CD4-positive, alpha-beta T cell treated with Interleukin-17A for 4 hours (primary cell): Measurements from ENCODE around the gene ATP8B4.

Source experiments
- DNase-seq: peaks from one replicate; pipeline ENCODE4 v3.0.0-alpha.2; 2020; ENCODE audit warnings: mixed read lengths

ATP8B4 gene

DNA sequence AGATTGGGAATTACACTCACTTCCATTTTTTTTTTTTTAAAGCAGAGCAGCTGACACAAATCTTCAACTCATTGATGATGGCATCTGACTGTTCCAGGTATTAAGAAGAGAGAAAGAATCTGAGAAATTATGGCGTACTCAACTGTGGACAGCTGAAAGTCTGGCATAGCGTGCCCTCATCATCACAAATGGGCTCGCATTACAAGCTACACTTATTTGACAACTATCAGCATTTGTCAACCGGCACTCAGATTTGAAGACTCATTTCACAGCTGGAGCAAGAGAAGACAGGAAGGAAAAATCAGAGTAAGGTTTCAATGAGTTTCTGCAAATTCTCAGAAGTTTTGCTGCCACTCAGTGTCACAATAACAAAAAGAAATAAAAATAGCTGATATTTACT, 235.9 kb downstream of the ATP8B4 start:
- DNase-seq, result no peak

DNA sequence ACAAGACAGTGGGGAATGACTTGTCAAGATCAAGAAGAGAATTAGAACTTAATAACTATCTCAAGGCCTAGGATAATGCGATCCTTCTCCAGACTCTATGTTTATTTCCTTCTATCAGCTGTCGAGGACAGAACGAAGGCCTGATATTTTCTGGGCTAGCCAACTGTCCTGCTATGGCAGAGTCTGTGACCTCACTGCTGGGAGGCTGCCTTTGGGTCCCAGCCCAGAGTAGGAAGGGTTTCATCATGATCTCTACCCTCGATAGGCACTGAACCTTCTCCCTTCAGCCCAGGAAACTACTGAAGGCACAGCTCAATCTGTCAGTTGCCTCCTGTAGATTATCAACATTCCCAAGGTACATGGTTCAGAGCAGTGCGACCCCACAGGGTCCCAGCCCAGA, 237.2 kb downstream of the ATP8B4 start:
- DNase-seq, result no peak

DNA sequence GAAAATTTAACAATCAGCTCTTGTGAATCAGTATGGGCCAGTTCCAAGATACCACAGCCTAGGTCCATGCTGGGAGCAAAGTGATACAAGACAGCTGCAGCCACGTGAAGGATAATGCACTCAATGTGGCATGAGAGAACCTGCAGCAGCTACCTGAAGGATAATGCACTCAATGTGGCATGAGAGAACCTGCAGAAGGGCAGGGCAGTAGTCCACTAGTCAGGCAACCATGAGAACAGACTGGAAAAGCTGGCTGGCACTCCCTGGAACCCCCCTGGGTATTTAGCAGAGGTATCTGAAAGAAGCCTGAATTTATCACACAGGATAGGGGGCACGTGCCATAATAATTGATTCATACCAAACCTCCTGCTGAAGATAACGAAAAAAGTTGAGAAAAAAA, 237.6 kb downstream of the ATP8B4 start:
- DNase-seq, result no peak

DNA sequence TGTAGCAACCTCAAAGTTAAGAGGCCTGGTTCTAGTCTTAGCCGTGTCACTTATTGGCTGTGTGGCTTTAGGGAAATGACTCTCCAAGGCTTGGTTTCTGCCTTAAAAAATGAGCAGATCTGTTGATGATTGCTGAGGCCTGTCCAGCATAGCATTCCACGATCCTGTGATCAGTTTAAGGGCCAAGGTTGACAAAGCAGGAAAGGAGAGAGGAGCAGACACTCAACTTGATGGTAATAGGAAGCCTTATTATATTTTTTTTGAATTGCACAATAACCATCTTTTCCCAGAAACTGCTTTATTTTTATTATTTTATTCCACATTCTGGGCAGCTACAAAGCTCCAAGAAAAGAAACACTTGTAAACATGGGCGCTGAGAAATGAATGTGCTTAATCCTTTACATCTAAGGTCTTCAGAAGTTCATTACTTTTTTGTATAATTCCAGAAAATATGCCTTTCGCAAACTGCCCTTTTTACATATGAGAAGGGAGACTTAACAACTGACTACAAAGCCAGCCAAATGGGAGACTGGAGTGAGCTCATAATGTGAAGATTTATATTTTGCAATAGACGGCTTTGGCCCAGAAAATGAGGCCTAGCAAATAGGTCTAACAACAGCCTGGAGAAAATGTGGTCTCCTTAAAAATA, 241.0 kb downstream of the ATP8B4 start:
- DNase-seq, result no peak

DNA sequence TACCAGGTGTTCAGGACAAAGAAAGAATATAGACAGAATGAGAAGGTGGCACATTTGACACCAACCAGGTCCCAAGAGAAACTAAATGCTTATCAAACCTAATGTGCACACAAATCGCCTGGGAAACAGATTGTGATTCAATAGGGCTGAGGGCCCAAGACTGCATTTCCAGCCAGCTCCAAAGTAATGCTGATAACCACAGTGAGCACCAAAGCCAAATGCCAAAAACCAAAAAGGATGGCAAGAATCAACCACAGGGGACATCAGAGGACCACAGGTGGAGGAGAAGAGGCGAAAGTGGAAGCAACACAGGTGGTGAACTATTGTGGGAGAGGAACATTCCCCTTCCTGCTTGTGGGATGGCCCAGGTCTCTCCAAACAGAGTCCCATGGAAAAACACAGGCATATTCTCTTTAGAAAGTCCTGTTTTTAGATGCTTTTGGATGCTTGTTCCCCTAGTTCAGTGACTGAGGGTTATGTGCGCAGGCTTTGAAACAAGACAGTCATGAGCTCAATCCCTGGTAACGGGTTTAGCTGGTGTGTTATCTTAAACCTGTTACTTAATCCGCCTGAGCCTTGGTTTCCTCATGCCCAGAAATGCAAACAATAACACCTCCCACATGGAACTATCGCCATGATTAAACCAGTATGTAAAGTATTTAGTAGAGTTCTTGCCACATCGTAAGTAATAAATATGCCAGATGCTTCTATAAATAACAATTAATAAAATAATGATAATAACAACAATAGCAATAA, 241.7 kb downstream of the ATP8B4 start:
- no peak for DNase-seq

DNA sequence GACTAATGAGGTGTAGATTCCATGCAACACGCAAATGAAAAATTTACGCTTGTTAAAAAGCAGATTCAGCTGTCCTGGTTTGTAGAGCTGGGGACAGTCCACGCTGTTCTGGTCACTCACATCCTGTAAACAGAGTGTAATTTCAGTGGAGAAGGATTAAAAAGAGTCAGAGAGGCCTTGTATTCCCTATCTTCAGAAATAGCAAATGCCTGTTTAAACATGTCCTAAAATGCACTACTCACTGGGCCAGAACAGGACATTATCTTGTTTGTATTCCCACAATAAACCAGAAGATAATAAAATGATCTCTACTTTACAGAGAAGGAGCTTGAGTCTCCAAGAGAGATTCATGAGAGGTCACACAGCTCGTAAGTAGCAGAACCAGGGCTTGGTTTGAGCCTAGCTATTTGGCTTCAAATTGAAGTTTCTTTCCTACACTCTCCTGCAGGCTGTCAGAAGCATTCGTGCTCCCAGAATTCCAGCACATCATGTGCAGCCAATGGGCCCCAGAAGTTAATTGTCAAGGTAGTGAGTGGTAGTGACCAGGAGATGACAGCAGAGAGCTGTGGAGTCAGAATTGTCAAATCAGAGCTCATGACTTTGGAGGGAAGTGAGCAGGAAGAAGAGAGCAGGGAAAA, 242.5 kb downstream of the ATP8B4 start:
- DNase-seq, result no peak

DNA sequence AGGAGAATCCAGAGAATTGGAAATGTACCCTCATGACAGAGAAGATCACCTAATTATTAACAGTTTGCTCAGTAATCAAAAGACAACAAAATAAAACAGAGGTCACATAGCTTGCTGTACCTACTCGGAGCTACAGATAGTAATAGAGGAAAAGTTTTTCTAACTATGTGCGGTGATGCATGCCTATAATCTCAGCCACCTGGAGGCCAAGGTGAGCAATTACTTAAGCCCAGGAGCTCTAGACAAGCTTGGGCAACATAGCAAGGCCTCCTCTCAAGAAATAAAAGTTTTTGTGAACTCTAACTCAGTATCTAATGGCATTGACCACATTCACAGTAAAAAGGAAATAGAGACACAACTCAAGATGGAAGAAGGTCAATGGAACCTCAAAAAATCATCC, 243.6 kb downstream of the ATP8B4 start:
- DNase-seq, result no peak

DNA sequence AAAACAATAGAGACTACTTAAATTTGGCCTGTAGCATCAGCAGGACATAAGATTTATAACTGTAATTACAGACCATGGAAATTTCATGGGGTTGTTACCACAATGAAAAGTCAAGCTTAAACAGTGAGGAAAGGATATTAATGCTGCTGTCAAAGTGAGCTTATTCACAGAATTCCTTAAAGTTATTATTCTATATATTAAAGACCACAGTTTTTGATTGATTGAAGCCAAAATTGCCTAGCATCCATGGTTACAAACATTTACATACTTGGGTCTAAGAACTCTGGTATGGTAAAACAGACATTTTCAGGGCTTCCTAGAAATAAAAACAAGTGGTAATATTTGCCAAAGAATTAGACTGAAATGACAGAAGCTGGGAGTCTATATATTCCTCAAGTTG, 248.6 kb downstream of the ATP8B4 start:
- DNase-seq, result no peak

DNA sequence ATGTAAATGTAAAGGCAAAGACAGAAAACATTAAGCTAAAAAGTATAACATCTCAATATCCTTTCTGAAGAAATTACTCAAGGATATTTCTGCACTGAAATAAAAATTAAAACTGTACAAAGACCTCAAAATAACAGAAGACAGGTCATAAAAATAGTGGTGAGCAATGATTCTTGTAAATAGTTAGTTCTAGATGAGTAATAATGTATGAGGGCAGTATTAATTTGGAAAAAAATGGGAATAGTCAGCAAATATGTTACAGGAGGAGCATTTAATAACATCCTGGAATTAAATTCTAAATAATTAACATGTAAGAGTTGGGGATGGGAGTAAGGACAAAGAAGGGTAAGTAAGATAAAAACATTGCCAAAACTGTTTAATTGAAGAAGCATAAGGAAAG, 250.7 kb downstream of the ATP8B4 start:
- no peak for DNase-seq

DNA sequence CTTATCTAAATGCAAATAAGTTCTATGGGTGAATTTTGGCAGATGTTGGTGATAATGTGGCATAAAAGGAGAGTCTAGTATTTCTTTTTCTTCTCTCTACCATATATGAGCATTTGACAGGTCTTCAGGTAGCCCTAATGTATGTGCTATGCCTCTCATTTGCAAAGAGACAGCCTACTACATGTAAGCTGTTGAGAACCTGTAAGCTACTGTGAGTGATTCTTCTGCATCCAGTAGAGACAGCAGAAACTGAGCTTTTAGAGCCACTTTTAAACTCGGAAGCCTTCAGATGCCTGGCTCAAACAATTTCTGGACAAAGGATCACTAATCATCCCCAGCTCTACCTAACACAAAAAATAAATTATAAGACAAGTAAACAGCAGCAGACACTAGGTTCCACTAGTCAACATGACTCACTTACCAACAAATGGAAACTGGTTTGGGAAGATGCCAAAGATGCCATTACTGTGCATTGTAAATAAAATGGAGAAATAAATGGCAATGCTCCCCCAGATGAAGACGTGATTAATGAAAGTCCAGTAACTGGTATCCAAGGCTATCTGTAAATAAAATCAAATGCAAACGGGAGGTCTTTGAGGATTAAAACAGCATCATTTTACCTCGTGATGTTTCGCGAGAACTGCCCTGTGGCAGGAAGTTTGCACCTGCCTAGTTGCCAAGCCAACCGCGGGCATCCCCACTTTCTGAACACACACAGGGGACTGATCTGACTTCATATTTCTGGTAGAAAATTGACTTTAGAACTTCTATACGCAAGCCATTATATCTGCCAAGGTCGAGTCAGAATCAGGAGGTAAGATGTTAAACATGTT, 252.9 kb downstream of the ATP8B4 start:
- no peak for DNase-seq

DNA sequence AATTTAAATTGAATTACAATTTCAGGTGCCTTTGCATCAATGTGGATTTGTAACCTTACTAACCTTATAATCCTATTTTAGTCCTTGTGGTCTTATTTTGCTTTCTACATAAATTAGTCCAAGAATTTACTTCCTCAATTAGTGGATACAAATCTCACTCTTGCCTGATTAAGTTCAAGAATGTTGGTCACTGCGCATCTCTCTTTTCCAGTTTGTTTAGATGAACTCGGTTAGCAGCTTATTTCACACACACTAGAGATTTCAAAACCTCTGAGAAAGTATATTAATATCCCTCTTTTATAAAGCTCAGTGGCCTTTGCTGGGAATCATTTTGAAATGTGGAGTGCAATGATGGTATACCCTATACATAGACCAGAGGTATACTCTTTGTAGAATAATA, 254.8 kb downstream of the ATP8B4 start:
- DNase-seq, result no peak

DNA sequence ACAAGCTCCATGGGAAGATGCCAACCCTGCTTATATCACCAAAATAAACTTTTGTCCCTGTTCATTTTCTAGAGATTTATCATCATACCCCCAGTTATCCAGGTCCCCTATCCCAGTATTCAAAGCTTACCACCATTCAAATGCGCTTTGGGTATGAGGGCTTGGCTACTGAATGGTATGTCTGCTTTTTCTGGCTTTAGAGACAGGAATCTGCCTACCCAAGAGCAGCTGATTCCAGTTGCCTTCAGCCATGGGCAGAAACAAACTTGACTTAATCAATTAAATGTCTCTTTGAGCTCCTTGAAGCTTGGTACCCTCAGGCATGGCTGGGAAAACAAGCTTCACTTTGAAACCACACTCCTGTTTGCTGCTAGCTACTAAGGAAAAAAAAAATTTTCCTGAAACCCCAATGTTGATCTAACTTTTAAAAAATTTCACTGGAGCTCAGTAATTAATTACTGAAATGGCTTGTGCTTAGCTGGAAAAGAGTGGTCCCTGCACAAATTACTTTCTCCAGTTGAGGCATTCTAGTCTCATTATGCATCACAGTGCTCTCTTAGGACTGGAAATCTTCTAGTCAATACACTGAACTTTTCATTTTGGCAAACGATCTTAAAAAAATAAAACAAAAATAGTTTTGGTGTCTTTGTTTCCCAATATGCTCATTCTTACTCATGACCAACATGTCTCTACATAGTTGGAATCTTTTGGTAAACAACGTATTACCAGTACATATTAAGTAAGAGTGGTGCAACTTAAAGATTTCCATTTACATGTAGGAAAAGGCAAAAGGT, 255.4 kb downstream of the ATP8B4 start:
- DNase-seq, result no peak

DNA sequence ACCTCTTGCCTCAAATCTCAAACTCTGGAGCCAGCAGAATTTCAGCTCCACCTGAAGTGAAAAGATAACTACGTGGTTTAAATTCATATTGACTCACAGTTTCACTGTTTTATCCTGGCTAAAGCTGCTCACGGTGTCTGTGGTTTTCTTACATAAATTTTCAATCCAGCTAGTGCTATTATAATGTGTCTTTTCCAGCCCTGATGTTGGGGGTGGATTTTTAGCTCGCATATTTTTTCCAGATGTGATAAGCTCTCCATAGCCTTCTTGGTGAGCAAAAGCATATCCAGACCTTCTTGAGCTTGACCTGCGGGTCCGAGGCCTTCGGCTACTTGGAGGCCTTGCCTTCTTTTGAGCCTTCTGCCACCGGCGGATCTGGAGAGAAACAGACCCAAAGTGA, 258.9 kb downstream of the ATP8B4 start:
- DNase-seq, result no peak

DNA sequence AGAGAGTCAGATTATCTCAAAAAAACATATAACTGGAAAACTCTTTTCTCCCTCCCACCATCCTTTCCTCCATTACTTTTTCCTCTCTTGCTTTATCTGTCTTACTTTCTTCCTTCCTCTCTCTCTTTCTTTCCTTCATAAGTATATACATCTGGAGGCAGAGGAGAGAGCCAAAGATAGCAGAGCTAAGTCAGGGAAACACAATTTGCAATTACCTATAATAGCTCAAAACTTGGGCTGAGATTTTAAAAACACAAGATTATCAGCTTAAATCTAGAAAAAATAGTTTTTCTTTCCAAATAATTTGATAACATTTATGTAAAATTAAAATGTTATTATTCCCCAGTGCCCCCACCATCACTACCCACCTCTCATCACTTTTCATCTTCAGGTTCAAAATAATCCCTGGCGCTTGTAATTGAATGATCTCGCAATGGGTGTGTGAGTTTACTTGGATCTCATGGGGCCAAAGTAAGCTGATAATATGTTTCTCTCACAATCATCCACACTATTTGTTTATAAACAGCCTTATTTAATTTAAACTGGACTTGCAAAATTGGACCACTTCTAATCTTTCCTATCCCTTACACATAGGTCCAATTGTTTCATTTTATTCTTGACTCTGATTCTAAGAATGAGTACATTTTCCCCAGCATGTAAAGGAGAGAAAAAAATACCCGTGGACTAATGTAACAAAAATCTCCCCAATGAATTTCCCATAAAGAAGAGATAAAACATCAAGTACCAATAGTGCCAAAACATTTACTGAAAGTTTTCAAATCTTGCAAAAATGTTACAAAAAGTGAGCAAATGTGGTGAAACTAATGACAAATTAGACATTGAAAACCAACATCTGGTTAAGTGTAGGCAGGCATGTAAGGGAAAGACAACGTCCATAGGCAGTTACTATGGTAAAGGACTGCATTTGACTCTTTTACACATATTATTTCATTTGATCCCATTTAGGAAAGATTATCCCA, 261.2 kb downstream of the ATP8B4 start:
- no peak for DNase-seq

DNA sequence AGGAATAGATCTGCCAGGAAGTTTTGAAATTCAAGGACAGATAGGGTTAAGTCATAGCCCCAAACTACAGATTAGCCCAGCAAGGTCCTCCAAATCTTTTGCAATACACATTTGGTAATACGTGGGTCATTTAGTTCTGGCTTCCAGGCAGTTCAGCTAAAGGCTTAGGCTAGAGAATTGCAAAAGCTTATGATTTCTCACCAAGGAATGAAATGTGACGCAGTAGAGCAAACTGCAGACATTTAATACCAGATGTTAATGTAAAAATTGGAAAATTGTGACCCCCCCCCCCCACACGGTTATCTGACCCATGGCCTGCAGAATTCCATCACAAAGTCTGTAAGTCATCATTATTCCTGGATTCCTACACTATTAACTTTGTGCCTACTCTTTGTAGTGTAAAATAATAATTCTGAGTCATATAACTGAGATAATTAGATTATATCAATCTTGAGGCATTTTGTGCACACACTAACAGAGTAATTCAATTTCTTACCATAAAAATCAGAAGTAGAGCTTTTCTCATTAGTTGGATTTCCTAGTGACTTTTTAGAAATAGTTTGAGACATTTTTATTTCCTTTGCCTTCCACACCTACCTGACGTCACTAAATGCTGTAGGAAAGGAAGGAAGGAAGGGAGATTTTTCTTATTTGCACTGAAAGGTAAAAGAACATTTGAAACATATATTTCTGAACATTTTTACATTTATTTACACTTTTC, 263.0 kb downstream of the ATP8B4 start:
- no peak for DNase-seq

DNA sequence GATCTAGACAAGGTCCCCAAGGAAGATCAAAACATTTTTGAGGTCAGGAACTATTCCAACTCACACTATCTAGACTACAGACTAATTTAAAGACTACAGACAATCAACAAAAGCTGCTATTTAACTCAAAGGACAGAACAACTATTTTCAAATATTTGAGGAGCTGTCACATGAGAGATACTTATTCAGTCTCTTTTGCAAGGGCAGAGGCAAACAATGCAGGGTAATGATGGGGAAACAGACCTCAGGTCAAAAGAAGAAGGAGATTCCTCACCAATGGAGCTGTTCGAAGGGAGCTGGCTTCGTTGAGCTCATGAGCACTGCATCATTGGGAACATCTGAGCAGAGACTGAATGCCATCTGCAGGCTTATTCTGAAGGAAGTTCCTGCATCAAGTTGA, 266.3 kb downstream of the ATP8B4 start:
- DNase-seq, result no peak

DNA sequence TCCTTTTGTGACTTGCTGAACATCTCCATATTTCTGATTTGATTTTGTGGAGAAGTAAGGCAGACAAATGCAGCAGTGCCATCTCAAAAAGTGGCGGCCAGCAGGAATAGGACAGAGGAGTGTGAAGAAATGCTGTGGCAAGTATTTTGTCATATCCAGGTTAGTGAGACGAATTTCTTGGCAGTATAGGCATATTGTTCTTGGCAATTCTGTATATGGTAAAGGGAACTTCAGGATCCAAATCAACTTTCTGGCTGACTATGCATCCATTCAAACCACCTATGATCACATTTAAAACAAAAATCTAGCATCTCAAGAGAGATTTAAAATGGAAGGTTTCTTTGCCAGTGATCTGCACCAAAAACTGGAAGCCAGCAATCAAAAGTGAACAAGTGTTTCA, 270.2 kb downstream of the ATP8B4 start:
- no peak for DNase-seq

DNA sequence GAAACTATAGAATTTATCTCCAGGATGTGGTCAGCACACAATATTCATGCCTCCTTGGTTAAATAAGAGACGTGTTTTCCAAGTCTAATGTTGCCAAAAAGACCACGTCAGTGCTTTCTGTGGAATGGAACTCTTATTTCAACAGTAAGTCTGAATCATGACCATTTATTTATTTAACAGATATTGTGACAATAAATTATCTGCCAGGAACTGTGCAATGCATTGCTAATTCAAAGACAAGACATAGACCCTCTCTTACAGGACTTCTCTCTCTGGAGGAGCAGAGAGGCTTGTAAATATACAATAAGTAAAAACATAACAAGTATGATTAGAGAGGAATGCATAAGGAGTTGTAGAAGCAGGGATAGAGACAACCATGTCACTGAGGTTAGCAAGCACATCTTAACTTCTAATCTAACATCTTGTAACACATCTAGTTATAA, 270.7 kb downstream of the ATP8B4 start:
- DNase-seq, result no peak

DNA sequence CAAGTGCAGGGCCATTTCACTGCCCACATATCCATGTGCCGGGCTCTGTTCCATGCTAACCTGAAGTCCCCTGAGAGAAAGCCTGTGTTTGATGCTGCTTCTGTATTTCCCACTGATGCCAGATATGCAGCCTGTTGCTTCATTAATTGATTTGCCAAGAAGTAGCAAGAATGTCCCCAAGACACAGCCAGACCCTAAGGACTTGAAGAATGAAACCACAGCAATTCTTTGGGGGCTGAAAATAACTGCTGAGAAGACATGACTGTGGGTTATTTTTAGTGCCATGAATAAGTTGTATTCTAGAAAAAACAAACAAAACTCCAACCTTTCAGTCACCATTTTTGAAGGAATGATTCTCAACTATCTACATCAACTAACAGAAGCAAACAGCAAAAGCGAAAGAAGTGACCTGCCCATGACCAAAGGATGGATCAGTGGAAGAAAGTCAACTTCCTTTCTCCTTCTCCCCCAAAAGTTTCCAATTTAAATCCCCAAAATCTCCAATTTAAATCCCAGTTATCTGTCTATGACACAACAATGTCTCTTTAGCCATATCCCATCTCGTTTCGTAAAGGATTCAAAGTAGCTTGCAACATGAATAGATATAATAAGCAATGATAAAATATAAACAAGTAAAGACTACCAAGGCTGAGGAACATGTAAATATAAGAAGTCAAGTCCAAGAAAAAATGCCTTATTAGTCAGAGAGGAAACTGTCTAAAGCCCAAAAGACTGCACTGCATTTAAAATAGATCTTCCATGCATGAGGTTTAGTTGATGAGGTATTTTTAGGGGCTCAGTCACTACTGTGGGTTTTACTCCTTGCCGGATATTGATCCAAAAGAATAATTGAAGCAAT, 271.4 kb downstream of the ATP8B4 start:
- DNase-seq, result no peak

DNA sequence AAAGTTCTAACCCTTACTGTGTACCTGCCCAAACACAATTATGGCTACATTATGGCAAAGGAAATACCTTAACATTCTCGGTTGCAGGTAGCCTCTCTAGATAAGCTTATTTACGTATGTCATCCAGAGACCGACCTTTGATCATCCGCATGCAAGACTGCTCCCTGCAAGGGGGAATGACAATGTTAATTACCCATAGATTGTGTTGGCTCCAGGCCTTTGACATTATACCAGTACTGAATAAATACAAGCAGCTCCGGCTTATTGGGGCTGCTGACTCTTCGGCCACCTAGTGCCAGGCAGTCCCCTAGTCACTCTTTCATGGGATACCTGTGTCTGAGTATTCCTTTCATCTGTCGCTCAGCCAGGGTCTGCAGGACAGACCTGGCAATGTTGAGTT, 274.6 kb downstream of the ATP8B4 start:
- DNase-seq, result no peak
